NCI-H524 treated with DMSO at 0.1 percent for 48 hours (cell line): ENCODE results near the gene MRO.
"Not testable (repeated sequence)": the region's sequence is repeated elsewhere in the genome, so short reads cannot be mapped to it uniquely, and the experiment has no call there.

ENCODE experiments used
- DNase-seq: peaks from one replicate; lab custom pipeline; 2025; lab: John Stamatoyannopoulos, UW

MRO gene

DNA sequence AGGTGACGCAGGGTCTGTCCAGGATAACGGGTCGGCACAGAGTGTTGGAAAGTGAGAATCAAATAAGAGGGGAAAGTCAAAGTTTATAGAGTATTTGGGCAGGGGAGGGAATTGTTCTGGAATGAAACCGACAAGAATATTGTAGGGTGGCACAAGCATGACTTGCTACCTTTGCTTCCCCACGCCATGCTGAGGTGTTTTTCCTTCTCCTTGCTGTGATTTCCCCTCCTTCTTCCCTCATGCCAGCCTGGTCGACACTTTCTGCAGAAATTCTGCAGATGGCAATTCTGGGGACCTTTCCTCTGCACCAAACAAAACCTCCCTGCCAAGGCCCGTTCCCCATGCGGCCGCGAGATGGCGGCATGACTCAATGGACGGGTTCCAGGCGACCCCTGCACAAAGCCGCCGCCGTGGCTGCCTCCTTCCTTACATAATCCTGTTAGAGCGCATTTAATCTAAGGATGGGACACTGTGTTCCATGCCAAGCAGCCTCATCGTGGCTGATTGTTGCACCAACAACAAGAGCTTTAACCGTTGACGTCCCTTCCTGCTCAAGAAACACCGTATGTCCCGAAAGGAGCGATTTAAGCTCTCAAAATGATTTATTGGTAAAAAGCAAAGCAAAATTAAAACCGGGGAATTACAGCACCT, at the start of gene MRO:
MRO (minus strand) TSS at position 289 of the 651 bp plus-strand sequence. CDS start 10,616 bp downstream, outside the sequence.
- peak; percentile 78 for DNase-seq

DNA sequence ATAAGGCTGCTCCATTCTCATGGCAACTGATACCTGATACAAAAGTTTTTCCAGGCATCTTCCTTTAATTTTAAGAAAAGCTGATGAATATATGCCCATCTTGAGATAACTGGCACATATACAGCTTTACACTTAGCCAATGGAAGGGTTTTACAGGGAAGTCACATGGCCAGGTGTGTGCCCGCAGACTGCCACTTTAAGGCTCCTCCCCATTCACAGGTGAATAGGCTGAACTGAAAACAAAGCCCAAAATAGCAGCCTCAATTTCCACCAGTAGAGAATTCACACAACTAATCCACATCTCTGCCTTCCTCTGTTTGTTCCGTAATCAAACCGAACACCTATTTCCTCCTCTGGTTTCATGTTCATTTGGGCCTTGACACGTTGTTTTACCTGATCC, 49.3 kb upstream of the MRO start:
- no peak for DNase-seq

DNA sequence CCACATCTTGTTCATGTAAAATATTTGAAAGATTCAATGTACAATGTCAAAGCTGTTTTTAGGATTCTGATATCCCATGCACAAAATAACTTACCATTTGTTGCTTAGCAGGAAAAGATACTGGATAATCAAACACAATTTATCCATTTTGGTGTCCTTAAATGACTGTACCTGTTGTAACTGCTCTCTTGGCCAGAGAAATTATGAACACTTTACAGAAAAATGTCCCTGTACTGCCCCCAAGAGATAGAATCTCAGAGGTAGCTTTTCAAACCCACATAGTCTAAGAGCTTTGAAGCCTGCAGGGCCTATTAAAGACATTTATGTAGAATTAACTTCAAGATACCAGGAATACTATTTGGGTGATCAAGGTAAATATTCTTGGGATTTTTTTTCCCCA, 46.9 kb upstream of the MRO start:
- DNase-seq = no peak

DNA sequence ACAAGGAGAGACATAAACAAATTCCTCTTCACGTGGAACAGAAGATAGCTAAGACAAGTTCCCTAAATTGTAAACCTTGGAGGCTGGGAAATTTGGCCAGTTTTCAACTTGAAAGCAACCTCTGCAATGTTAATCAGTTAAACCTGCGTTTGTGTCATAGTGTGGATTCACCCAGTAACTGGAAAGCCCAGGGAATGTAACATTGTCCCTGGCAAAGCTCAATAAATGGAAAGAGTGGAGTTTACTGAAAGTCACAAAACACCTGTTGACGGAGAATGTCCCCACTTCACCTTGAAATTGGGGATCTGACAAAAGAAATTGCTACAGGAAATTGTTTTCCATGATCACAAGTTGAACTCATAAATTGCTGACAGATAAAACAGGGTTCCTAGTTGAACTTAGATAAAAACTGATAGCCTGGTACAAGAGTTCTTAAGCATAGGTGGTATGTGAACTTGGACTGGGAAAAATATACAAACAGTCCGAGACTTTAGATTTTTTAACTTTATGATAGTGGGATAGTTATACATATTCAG, 44.1 kb upstream of the MRO start:
- DNase-seq = no peak

DNA sequence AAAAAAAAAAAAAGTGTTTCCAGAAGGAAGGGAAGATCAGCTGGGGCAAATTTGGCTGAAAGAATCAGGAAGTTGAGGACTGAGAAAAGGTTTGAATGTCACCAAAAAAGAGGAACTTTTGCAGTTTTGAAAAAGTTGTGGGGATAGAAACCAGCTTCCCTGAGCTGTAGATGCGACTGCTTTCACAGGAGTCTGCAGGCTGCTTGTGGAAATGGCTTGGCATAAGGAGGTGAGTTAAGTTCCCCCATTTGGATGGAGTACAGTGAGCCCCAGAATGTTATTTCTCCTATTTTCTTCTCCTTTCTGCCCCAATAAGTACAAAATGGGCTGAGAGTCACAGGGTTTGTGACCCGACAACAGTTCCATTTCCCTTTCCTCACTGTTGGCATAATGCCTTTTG, 42.6 kb upstream of the MRO start:
- DNase-seq = no peak

DNA sequence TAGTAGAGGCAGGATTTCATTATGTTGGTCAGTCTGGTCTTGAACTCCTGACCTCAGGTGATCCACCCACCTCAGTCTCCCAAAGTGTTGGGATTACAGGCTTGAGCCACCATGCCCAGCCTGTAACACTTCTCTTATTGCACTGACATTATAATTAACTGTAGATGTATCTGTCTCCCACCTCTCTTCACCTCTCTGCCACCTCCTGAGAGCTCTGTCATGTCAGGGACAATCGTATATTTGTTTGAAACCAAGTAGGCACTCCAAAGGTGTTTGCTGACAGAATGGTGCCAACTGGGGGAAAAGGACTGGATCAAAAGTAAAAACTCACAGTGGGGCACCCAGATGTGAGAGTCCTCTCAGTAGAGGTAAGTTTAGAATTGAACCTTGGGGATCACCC, 41.8 kb upstream of the MRO start:
- no peak for DNase-seq

DNA sequence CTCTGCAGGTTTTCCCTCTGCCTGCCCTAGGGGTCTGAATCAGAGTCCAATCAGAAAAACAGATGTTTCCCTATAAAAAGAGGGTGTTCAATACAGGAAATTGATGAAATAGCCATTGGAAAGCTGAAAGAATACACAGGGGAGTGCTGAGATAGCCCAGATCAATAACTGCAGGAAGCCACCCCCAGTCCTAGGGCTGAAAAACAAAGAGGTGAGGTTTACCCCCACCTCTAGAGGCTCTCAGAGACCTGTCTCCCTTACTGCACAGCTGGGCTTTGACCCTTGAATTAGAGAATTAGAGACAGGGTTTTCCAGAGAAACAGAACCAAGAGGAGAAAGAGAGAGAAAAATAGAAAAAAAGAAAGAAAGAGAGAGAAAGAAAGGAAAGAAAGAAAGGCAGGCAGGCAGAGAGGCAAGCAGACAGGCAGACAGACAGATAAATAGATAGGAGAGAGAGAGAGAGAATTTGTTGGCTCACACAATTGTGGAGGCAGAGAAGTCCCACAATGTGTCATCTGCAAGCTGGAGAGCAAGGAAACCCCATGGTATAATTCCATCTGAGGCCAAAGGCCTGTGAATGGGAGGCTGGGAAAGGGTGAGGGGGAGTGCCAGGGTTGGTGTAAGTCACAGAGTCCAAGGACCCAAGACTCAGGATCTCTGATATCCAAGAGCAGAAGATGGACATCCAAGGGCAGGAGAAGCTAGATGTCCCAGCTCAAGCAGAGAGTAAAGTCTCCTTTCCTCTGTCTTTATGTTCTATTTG, 40.2 kb upstream of the MRO start:
- no peak for DNase-seq

DNA sequence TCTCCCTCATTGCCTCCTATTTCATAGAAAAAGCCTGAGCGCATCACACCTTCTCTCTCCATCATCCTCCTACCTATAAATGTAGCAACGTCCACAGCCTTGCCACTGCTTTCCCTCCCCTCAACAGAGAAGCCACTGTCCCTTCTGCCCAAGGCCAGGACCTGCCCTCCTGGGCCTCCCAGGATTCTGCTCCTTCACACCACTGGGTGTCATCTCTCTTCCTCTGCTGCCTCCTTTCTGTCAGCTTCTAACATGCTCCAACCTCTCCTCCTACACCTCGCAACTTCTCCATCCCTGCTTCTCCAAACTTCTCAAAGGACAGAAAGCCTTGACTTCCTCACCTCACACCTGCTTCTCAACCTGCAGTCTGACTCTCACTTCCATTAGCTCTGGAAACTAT, 37.9 kb upstream of the MRO start:
- no peak for DNase-seq

DNA sequence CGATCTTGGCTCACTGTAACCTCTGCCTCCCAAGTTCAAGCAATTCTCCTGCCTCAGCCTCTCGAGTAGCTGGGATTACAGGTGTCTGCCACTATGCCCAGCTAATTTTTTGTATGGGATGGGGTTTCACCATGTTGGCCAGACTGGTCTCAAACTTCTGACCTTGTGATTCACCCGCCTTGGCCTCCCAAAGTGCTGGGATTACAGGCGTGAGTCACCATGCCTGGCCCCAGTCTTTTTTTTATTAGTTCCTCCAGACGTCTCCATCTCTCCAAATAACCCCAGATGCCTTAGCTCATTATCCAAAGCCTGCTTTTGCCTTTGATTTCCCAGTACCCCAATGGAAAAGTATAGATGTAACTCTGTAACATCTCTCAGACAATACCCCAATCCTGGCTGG, 37.4 kb upstream of the MRO start:
- DNase-seq = not testable (repeated sequence)

DNA sequence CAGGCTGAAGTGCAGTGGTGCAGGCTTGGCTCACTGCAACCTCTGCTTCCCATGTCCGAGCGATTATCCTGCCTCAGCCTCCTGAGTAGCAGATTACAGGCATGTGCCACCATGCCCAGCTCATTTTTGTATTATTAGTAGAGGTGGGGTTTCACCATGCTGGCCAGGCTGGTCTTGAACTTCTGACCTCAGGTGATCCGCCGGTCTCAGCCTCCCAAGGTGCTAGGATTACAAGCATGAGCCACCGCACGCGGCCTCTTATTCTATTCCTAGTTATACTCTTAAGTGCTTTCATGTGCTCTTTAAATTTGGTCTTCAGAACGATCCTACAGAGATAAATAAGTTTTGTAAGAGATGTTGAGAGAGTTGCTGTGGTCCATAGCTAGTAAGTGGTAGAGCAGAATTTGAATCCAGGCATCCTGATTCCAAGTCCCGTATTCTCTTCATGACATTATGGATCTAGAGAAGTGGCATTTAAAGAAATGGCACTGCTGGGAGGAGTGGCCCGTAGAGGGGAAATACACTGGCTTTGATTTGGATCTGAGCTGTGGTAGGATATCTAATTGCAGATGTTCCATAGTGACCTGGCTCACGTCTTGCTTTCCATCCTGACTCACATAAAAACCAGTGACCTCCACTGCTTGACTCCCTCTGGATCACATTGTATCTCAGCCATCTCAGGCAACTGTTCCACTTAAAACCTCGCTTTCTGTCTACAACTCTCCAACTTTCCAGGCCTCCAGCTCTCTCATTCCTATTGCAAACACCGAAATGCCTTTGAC, 36.4 kb upstream of the MRO start:
- DNase-seq = no peak

DNA sequence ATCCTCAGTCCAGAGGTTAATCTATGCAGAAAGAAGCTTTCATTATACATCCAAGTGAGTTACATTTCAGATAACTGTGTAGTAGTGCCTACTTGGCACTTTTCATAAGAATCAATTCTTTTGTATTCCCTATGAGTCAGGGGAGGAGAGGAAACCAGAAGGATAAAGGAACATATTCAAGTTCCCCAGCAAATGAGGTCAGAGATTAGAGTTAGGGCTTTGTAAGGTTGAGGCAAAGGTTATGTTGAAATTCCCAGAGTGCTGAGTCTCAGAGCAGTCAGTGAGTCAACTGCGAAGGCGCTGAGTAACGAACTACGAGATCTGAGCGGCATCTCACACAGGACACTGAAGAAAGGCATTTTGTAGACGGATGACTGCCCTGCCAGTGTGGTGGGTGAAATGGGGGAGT, 34.1 kb upstream of the MRO start:
- no peak for DNase-seq

DNA sequence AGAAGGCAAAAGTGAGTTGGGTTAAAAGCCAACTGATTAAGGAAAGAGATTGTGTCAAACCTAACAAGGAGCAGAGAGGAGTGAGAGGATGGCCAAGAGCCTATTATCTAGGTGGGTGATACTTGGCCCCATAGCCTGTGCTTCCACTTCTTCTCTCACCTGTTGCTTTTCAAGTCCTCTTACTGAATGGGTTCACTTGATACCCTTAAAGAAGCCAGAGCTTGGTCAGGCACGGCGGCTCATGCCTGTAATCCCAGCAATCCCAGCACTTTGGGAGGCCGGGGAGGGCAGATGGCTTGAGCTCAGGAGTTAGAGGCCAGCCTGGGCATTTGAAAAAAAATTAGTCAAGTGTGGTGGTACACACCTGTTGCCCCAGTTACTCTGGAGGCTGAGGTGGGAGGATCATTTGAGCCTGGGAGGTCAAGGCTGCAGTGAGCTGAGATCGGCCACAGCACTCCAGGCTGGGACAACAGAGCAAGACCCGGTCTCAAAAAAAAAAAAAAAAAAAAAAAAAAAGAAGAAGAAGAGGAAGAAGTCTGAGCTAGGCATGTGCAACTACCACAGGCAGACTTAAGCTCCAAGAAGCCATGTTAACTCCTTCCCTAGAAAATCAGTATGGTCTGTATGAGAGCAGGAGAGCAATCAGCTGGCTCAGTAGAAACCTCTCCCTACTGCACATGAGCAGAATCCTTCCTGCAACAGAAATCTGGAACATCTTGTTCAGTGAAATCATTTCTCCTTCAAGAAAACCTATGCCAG, 30.7 kb upstream of the MRO start:
- no peak for DNase-seq

DNA sequence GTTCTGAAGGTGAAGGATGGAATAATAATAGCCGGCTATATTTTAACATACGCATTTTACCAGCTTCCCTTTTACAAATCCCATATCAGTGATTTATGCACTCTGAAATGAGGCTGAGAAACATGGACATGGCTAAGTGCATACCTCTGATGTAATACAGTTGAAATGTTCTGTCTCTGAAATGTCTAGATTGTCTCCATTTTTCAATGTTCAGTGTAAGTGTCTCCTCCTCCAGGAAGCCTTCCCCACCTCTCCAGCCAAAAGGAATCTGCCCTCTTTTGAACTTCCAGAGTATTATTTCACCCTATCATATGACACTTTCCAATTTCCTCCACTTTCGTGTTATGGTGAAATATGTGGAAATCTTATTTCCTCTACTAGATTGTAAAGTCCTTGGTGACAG, 29.6 kb upstream of the MRO start:
- no peak for DNase-seq

DNA sequence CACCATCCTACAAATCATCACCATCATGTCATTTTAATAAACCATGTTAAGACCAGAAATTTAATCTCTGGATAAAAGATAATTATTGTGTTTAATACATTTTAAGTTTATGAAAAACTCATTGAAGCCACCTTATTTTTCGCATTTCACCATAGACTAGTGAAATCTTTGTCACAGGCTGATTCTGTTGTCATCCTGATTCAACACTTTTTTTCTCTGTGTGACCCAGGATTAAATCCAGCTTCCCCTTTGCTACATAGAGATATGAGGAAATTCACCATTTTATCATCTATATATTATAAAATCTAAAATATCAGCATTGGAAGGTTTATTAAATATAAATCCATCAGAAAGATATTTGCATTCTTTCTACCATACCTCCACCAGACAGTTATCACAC, 29.2 kb upstream of the MRO start:
- no peak for DNase-seq

DNA sequence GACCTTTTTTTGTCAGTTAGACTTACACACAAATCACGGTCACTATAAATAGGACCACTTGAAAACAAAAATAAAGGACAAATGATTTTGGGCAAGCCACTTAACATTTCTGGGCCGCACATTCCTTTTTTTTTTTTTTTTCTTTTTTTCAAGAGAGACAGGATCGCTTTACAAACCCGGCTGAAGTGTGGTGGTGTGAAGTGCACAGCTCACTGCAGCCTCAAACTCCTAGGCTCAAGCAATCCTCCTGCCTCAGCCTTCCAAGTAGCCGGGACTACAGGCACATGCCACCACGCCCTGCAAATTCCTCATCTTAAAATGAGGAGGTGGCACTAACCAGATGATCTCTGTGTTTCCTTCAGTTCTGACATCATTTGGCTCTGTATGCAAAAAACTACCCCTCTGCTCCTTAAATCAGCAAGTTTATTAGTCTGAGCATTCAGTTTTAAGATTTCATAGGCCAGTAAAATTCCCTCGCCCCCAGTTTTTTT, 28.3 kb upstream of the MRO start:
- no peak for DNase-seq

DNA sequence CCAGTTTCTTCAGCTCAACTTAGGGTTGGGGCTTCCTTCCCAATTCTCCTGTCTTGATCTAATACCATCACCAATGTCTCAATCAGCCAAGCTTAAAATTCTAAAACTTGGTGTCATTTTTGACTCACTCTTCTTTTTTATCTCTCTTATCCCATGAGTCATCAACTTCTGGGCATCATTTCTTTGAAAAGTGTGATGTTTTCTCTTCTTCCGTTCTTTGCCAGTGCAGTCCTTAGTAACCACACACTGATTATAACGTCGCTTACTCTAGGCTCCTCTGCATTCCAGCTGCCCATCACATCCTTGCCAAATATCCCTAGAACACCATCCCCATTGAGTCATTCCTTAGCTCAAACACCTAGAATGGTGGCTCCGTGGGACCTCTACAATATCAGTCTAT, 27.4 kb upstream of the MRO start:
- no peak for DNase-seq

DNA sequence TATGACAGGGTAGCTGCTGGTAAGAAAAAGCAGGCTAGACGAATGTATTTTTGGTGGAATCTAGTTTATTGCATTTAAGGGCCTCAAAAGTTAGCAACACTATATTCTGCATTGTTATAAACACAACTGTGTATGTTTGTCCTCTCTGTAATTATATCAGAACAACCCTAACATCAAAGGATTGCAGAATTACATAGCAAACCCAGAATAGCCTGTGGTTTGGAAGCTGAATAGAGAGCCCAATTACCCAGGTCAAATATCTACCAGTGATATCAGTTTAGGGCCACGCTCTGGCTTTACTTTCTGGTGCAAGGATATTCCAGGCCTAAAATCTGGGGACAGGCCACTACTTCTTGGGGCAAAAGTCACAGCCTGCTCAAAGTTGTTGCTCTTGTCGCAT, 25.1 kb upstream of the MRO start:
- DNase-seq = no peak

DNA sequence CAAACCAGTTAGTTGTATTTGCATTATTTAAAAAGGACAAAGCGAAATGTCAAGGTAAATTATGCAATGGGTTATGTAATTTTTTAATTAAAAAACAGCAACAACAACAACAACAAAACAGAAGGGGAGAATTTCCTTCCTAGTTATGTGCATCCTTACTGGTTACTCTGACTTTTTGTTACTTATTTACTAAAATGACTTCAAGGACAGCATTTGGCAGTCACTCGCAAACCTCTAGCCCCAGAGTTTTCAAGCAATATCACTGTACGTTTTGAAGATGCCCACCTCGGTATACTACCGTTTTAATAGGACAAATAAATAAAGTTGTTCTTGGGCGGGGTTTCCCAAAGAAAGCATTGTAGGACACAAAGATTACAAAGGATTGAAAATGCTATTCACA, 24.7 kb upstream of the MRO start:
- DNase-seq = no peak

DNA sequence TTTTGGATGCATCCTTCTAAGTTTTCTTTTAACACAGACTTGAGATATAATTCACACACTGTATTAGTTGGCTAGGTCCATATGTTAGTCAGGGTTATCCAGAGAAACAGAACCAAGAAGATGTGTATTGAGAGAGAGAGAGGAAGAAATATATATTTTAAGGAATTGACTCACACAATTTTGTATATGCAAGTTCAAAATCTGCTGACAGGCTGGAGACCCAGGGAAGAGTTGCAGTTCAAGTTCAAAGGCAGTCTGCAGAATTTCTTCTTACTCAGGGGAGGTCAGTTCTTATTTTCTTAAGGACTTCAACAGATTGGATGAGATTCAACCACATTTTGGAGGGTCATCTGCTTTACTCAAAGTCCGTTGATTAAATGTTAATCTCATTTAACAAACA, 23.0 kb upstream of the MRO start:
- DNase-seq = no peak

DNA sequence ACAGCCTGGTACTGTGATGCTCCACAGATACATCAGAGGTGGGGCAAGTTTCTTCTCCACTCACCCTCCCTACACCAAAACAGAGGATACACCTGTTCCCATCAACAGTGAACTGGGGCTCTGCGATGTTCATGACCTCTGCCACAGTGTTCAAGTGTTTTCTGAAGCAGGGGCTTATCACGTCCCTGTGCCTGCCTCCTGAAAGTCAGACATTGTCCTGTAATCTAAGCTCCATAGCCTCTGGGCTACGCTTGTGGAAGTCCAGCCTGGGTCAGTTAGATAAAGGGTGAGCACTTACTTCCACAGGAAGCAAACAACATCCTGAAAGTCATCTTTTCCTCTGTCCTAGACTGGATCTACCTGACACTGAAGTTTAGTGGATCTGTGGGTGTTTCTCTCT, 20.2 kb upstream of the MRO start:
- no peak for DNase-seq

DNA sequence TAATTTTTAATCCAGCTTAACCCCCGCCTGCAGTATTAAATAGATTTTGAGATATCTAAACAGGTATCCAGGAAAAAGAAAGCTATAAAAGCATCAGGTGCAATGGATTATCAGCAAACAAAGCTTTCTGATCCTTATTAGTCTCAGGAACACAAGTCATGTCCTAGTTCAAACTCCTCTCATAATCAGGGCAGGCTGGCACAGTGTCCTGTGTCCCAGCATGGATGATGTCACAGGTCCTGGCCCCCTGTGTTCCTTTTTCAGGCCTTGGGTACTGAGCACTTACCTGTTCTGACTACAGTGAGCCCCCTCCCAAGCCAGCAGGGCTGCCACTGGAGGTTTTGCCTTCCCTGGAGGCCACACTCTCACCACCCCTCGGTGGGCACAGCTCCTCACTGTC, 19.5 kb upstream of the MRO start:
- DNase-seq = no peak

DNA sequence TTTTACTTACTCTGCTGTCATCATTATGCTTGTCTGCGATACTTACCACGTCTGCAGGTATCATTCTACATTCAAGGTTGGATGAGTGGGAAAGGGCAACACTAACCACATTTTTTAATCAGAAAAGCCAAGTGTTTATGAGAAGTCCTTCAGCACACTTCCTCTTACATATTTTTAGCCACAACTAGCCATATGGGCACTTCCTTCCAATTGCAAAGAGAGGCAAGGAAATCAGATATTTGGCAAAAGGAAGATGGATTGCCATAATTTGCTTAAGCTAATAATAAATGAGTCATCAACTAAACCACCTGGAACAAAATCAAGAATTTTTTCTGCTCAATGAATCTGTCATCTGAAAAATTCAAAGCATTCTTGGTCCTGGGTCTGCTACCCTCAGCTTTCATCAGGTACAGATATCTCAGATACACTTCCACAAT, 16.7 kb upstream of the MRO start:
- DNase-seq = no peak
